Measurements from ENCODE around the gene MGAT5. TPM values are rescaled to one million over a fixed set of nuclear protein-coding genes. Genes with fewer than 3 reads are reported as not detected.

MGAT5 gene
- total RNA-seq, 1 experiment from 2014 or later: 34.0 TPM

- TF ChIP-seq CBX3 (IDR thresholded peaks at IDR 0.05; ENCODE audit: low read depth) (no peak), POLR2AphosphoS5 (IDR thresholded peaks at IDR 0.05; ENCODE audit: low read depth, low read length) (no peak)
- BruUV-seq (replicated peaks): no TSS peak
- H3K27me3 ChIP-seq (ENCODE audit: insufficient read depth, low read length): no peaks in the 10 kb centered on the region
- H3K4me3 ChIP-seq (replicated peaks in 1 of 2; ENCODE audit: low read depth in 1 of 2, low read length in 2 of 2): no peak overlapping the region
- no peak overlapping the region for H2AFZ ChIP-seq (ENCODE audit: low read depth, low read length, poor library complexity, severe bottlenecking)
- no peaks in the 10 kb centered on the region for H3K9me3 ChIP-seq (ENCODE audit: control insufficient read depth in 1 of 2, insufficient read depth in 1 of 2, low read depth in 1 of 2, low read length in 2 of 2)
- no peak overlapping the region for H3K4me2 ChIP-seq (ENCODE audit: low read length)
- intact Hi-C loops (cut with micrococcal nuclease): no loop called here
- H4K20me1 ChIP-seq (ENCODE audit: insufficient read depth): no peaks in the 10 kb centered on the region
- H3K4me1 ChIP-seq (ENCODE audit: control insufficient read depth in 1 of 2, insufficient read depth in 2 of 2, low read length in 2 of 2): peaks cover 0 to 9% of the 10 kb centered on the region in 2 experiments; a peak in 2 of 4 replicates
- no peak overlapping the region for H3K27ac ChIP-seq (ENCODE audit: low read depth, low read length)
- no peaks in the 10 kb centered on the region for H3K79me2 ChIP-seq (ENCODE audit: insufficient read depth, low read length)
- DNase-seq (ENCODE audit: low read depth, low spot score): no peak
- H3K9me2 ChIP-seq (ENCODE audit: insufficient read depth): no peaks in the 10 kb centered on the region
- no peak overlapping the region for H3K9ac ChIP-seq (ENCODE audit: low read length)
- no peaks in the 10 kb centered on the region for H3K36me3 ChIP-seq (ENCODE audit: control insufficient read depth in 1 of 2, insufficient read depth in 2 of 2, low read length in 2 of 2)
- no peak for ATAC-seq
- CTCF ChIA-PET: no interaction called here
- POLR2A ChIA-PET: no interaction called here
- RAD21 ChIA-PET (ENCODE audit: low non-redundant PET in 1 of 2, low total read pairs in 2 of 2, uncharacterized antibody in 2 of 2, unreplicated experiment in 2 of 2): no interaction called here
Measured at GRCh38 chr2:134407154-134407890, 153.4 kb downstream of the MGAT5 start.

- Histone ChIP-seq H3K27me3 (ENCODE audit: insufficient read depth, low read length) (no peaks in the 10 kb centered on the region), H3K9ac (ENCODE audit: low read length) (no peak overlapping the region), H3K79me2 (ENCODE audit: insufficient read depth, low read length) (no peaks in the 10 kb centered on the region), H3K4me2 (ENCODE audit: low read length) (no peak overlapping the region), H2AFZ (ENCODE audit: low read depth, low read length, poor library complexity, severe bottlenecking) (no peak overlapping the region), H3K9me2 (ENCODE audit: insufficient read depth) (no peaks in the 10 kb centered on the region), H3K4me1 (ENCODE audit: control insufficient read depth in 1 of 2, insufficient read depth in 2 of 2, low read length in 2 of 2) (peaks cover 0 to 9% of the 10 kb centered on the region in 2 experiments; a peak in 2 of 4 replicates), H3K9me3 (ENCODE audit: control insufficient read depth in 1 of 2, insufficient read depth in 1 of 2, low read depth in 1 of 2, low read length in 2 of 2) (no peaks in the 10 kb centered on the region), H3K36me3 (ENCODE audit: control insufficient read depth in 1 of 2, insufficient read depth in 2 of 2, low read length in 2 of 2) (no peaks in the 10 kb centered on the region), H4K20me1 (ENCODE audit: insufficient read depth) (no peaks in the 10 kb centered on the region), H3K4me3 (replicated peaks in 1 of 2; ENCODE audit: low read depth in 1 of 2, low read length in 2 of 2) (no peak overlapping the region), H3K27ac (ENCODE audit: low read depth, low read length) (no peak overlapping the region)
- ChIA-PET RAD21 (ENCODE audit: low non-redundant PET in 1 of 2, low total read pairs in 2 of 2, uncharacterized antibody in 2 of 2, unreplicated experiment in 2 of 2) (no interaction called here), POLR2A (no interaction called here), CTCF (no interaction called here)
- intact Hi-C loops (cut with micrococcal nuclease): no loop called here
- BruUV-seq (replicated peaks): no TSS peak
- ATAC-seq (no peak), DNase-seq (ENCODE audit: low read depth, low spot score) (no peak)
- TF ChIP-seq RAD21 (IDR thresholded peaks at IDR 0.05; ENCODE audit: low read depth) (no peak), YY1 (IDR thresholded peaks at IDR 0.05; ENCODE audit: extremely low read depth, insufficient replicate concordance, low read depth, low read length) (no peak), ZBTB33 (IDR thresholded peaks at IDR 0.05; ENCODE audit: extremely low read depth, insufficient replicate concordance, low read length) (no peak), ZNF274 (IDR thresholded peaks at IDR 0.05; ENCODE audit: low read depth, low read length) (no peak), EGR1 (IDR thresholded peaks at IDR 0.05; ENCODE audit: low read depth) (no peak), REST (IDR thresholded peaks at IDR 0.05; ENCODE audit: low read depth) (no peak), EZH2 (IDR thresholded peaks at IDR 0.05) (no peak), MAX (IDR thresholded peaks at IDR 0.05) (no peak), CBX3 (IDR thresholded peaks at IDR 0.05; ENCODE audit: low read depth) (no peak), ZFX (IDR thresholded peaks at IDR 0.05) (no peak)
Measured at GRCh38 chr2:134408386-134408785, 154.5 kb downstream of the MGAT5 start.

Measured in HCT116 (cell line).